CD14-positive monocyte (primary cell): ENCODE measurements around the gene ARFGAP2. TPM values are rescaled to one million over a fixed set of nuclear protein-coding genes. Genes with fewer than 3 reads are reported as not detected.

Experiments
- DNase-seq, 3 donors: peaks; one replicate each; pipeline ENCODE4 v3.0.0-alpha.2; 2011 to 2022
- H2AFZ ChIP-seq: 2 replicates; pipeline ENCODE4 v1.6.0; 2012; ENCODE audit warnings: mild to moderate bottlenecking, low read depth, low read length, inconsistent platforms; ENCODE audit not compliant: insufficient read depth, poor library complexity, severe bottlenecking
- H3K27ac ChIP-seq, 2 donors: 1 replicate in 1 of 2; 2 replicates in 1 of 2; pipeline ENCODE4 v1.5.1; 2012 to 2013; ENCODE audit warnings: low read length in 2 of 2, control low read depth in 1 of 2, inconsistent platforms in 1 of 2, low read depth in 1 of 2, mild to moderate bottlenecking in 1 of 2
- H3K27me3 ChIP-seq, 2 donors: one replicate each; pipeline versions ENCODE4 v1.6.0 to v1.6.1; 2011 to 2013; ENCODE audit warnings: low read length in 2 of 2; ENCODE audit not compliant: control insufficient read depth in 2 of 2, insufficient read depth in 2 of 2
- H3K36me3 ChIP-seq, 2 donors: replicated peaks in 1 of 2; 1 replicate in 1 of 2; 2 replicates in 1 of 2; pipeline versions ENCODE4 v1.5.1 to v1.6.1; 2012 to 2013; ENCODE audit warnings: low read length in 2 of 2, control low read depth in 1 of 2, inconsistent platforms in 1 of 2, mild to moderate bottlenecking in 1 of 2; ENCODE audit not compliant: insufficient read depth in 2 of 2, control insufficient read depth in 1 of 2
- H3K4me1 ChIP-seq, 2 donors: 1 replicate in 1 of 2; 2 replicates in 1 of 2; pipeline versions ENCODE4 v1.5.1 to v1.6.1; 2012 to 2013; ENCODE audit warnings: low read length in 2 of 2, control low read depth in 1 of 2, inconsistent platforms in 1 of 2, mild to moderate bottlenecking in 1 of 2, moderate library complexity in 1 of 2; ENCODE audit not compliant: insufficient read depth in 2 of 2, control insufficient read depth in 1 of 2
- H3K4me2 ChIP-seq: replicated peaks from 2 replicates; pipeline ENCODE3; 2012; ENCODE audit warnings: low read length, moderate library complexity, mild to moderate bottlenecking; ENCODE audit not compliant: poor library complexity, severe bottlenecking; ENCODE audit errors: extremely low read depth
- H3K4me3 ChIP-seq, 3 experiments: fragments of 200-600 bp in 1 of 3; sonication (generic) in 1 of 3; replicated peaks in 1 of 3; 1 replicate in 2 of 3; 2 replicates in 1 of 3; pipeline ENCODE4 v1.5.1; 2011 to 2013; ENCODE audit warnings: low read length in 3 of 3, mild to moderate bottlenecking in 3 of 3, control low read depth in 2 of 3, low read depth in 2 of 3, inconsistent platforms in 1 of 3, moderate library complexity in 1 of 3
- H3K79me2 ChIP-seq: 2 replicates; pipeline ENCODE4 v1.6.0; 2012; ENCODE audit warnings: mild to moderate bottlenecking, control low read depth, inconsistent platforms, low read length, moderate library complexity; ENCODE audit not compliant: insufficient read depth
- H3K9ac ChIP-seq: 2 replicates; pipeline ENCODE4 v1.6.0; 2017; ENCODE audit warnings: low read length, mild to moderate bottlenecking; ENCODE audit not compliant: insufficient read depth, poor library complexity, severe bottlenecking
- H3K9me3 ChIP-seq, 2 donors: replicated peaks in 1 of 2; 1 replicate in 1 of 2; 2 replicates in 1 of 2; pipeline versions ENCODE4 v1.5.1 to v1.6.1; 2012 to 2013; ENCODE audit warnings: low read length in 2 of 2, control low read depth in 1 of 2; ENCODE audit not compliant: control insufficient read depth in 1 of 2, insufficient read depth in 1 of 2
- H4K20me1 ChIP-seq: 2 replicates; pipeline ENCODE4 v1.6.0; 2012; ENCODE audit warnings: mild to moderate bottlenecking, low read length, control low read depth, moderate library complexity; ENCODE audit not compliant: insufficient read depth
- H3K27ac Mint-ChIP-seq, 7 donors: one replicate each; pipeline ENCODE4 v1.8.0; 2020; ENCODE audit warnings: mild to moderate bottlenecking in 7 of 7, mixed read lengths in 7 of 7, moderate library complexity in 6 of 7, inconsistent platforms in 2 of 7
- H3K27me3 Mint-ChIP-seq, 3 donors: one replicate each; pipeline ENCODE4 v1.8.0; 2021 to 2022; ENCODE audit warnings: low read depth in 3 of 3, mild to moderate bottlenecking in 3 of 3, mixed read lengths in 3 of 3, moderate library complexity in 3 of 3, inconsistent platforms in 1 of 3
- H3K36me3 Mint-ChIP-seq, 2 donors: one replicate each; pipeline ENCODE4 v1.8.0; 2020; ENCODE audit warnings: mixed read lengths in 2 of 2, inconsistent platforms in 1 of 2, mild to moderate bottlenecking in 1 of 2
- H3K4me1 Mint-ChIP-seq: one replicate; pipeline ENCODE4 v1.8.0; 2020; ENCODE audit warnings: mild to moderate bottlenecking, mixed read lengths
- H3K4me3 Mint-ChIP-seq, 2 donors: one replicate each; pipeline ENCODE4 v1.8.0; 2020; ENCODE audit warnings: mild to moderate bottlenecking in 2 of 2, mixed read lengths in 2 of 2, moderate library complexity in 1 of 2
- H3K9me3 Mint-ChIP-seq, 7 donors: one replicate each; pipeline ENCODE4 v1.8.0; 2020 to 2022; ENCODE audit warnings: mixed read lengths in 7 of 7, mild to moderate bottlenecking in 6 of 7, moderate library complexity in 6 of 7, inconsistent platforms in 2 of 7
- CTCF ChIP-seq: fragments of 200-600 bp; IDR thresholded peaks from one replicate; pipeline ENCODE4 v1.8.0; 2022; ENCODE audit warnings: antibody characterized with exemption, mild to moderate bottlenecking
- whole genome bisulfite sequencing: methylation state at CpG from one replicate; pipeline ENCODE4 v1.1.5; 2013; ENCODE audit warnings: missing lambda C conversion rate; ENCODE audit not compliant: insufficient coverage; 5-methylcytosine and 5-hydroxymethylcytosine counted together
- intact Hi-C, 2 donors: fragments of 100-400 bp; cut with micrococcal nuclease; formaldehyde crosslinking; loops; one replicate each; pipeline versions ENCODE4 v1.15.0 to v1.15.1; 2023
- polyA plus RNA-seq, 3 donors: library from polyadenylated mRNA; depleted of rRNA in 1 of 3; unstranded in 2 of 3; stranded (reverse) in 1 of 3; fragments of 300-500 nt in 2 of 3; fragments of >200 nt in 1 of 3; fragmentation: Illumina TruSeq in 2 of 3; gene quantifications; 1 replicate in 2 of 3; 2 replicates in 1 of 3; pipeline ENCODE4 v1.2.3, GENCODE V29; 2012 to 2021

The ARFGAP2 gene
- polyA plus RNA-seq, 3 donors: 59.7 to 129 (median 61.0) TPM

DNA sequence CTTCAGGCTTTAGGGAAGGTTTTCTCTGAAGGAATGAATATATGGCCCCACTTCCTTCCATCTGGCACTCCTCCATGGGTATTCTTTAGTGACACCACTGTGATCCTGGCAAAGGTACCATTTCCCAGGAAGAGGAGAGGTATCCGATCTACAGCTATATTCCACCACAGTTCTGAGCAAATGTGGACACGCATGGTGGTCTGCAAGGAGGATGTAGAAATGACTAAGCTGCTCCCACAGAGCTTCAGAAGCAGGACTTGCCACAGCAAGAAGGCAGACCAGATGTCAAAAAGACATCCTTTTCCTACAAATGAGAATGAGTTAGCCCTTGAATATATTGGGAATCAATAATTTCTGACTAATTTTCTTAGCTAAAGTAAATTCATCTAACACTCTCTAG, 45.5 kb downstream of the ARFGAP2 start:
- no peaks in the 10 kb centered on the region for H4K20me1 ChIP-seq
- H3K36me3 Mint-ChIP-seq: no peaks in the 10 kb centered on the region
- no peaks in the 10 kb centered on the region for H3K36me3 ChIP-seq
- H3K9me3 ChIP-seq: no peaks in the 10 kb centered on the region
- no peak overlapping the region for H3K27ac ChIP-seq
- no peak overlapping the region for H3K4me3 ChIP-seq
- H3K27me3 Mint-ChIP-seq: no peaks in the 10 kb centered on the region
- H3K9me3 Mint-ChIP-seq: no peaks in the 10 kb centered on the region
- H3K79me2 ChIP-seq: no peaks in the 10 kb centered on the region
- no peak overlapping the region for H2AFZ ChIP-seq
- no peaks in the 10 kb centered on the region for H3K4me1 Mint-ChIP-seq
- no peak for DNase-seq
- no peaks in the 10 kb centered on the region for H3K27me3 ChIP-seq
- no CpG with 5 or more reads among the region's 2 CpGs for WGBS
- no peak overlapping the region for H3K27ac Mint-ChIP-seq
- no peak for TF ChIP-seq CTCF
- no peaks in the 10 kb centered on the region for H3K4me1 ChIP-seq
- intact Hi-C loops: no loop called here
- H3K4me2 ChIP-seq: no peak overlapping the region
- H3K4me3 Mint-ChIP-seq: no peak overlapping the region
- H3K9ac ChIP-seq: no peak overlapping the region

- Histone ChIP-seq H3K4me1 (no peaks in the 10 kb centered on the region), H3K27me3 (no peaks in the 10 kb centered on the region), H3K4me3 (no peak overlapping the region), H3K9ac (no peak overlapping the region), H2AFZ (no peak overlapping the region), H3K36me3 (no peaks in the 10 kb centered on the region), H3K4me2 (no peak overlapping the region), H3K79me2 (no peaks in the 10 kb centered on the region), H3K27ac (no peak overlapping the region), H4K20me1 (no peaks in the 10 kb centered on the region), H3K9me3 (no peaks in the 10 kb centered on the region)
- Mint-ChIP-seq H3K27ac (no peak overlapping the region), H3K9me3 (no peaks in the 10 kb centered on the region), H3K27me3 (no peaks in the 10 kb centered on the region), H3K4me3 (no peak overlapping the region), H3K36me3 (no peaks in the 10 kb centered on the region), H3K4me1 (no peaks in the 10 kb centered on the region)
- no CpG with 5 or more reads among the region's 3 CpGs for WGBS
- TF ChIP-seq CTCF: no peak
- no peak for DNase-seq
- intact Hi-C loops: no loop called here
These were observed 46.1 kb downstream of the ARFGAP2 start for GRCh38 chr11:47130543-47130942.
